Inferior parietal cortex (tissue), 1 donor: ENCODE data around the gene RTKN.
A peak's percentile ranks its signal among the peaks of the same experiment; 100 is the strongest.
"Not testable (repeated sequence)": the region's sequence is repeated elsewhere in the genome, so short reads cannot be mapped to it uniquely, and the experiment has no call there.

Experiments
- DNase-seq: peaks from one replicate; pipeline ENCODE4 v3.0.0-alpha.2; 2016; ENCODE audit errors: extremely low spot score

The RTKN gene

GRCh38 chr2:74461187-74462053 is 19.7 kb upstream of the RTKN start:
- no peak for DNase-seq

DNA sequence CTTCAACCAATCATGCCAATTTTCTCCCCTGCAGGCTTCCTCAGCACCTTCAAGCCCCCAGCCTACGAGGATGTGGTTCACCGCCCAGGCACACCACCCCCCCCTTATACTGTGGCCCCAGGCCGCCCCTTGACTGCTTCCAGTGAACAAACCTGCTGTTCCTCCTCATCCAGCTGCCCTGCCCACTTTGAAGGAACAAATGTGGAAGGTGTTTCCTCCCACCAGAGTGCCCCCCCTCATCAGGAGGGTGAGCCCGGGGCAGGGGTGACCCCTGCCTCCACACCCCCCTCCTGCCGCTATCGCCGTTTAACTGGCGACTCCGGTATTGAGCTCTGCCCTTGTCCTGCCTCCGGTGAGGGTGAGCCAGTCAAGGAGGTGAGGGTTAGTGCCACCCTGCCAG is 18.4 kb upstream of the RTKN start:
- DNase-seq = not testable (repeated sequence)

DNA sequence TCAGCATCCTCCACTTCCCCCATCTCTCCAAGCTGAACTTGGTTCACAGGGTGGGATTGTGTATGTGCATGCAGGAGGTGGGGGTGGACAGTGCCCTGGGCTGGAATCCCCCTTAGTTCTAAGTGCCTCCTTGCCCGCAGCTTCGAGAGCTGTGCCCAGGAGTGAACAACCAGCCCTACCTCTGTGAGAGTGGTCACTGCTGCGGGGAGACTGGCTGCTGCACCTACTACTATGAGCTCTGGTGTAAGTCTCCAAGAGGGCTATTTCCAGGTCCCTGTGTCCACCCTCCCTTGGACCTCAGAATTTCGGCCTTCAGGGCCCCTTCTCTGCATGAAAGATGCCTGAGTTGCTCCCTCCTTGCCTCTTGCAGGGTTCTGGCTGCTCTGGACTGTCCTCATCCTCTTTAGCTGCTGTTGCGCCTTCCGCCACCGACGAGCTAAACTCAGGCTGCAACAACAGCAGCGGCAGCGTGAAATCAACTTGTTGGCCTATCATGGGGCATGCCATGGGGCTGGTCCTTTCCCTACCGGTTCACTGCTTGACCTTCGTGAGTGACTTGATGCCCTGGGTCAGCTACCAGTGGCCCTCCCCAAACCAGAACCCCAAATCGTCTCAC is 17.9 kb upstream of the RTKN start:
- not testable (repeated sequence) for DNase-seq

GRCh38 chr2:74458938-74459363 is 17.2 kb upstream of the RTKN start:
- no peak for DNase-seq

DNA sequence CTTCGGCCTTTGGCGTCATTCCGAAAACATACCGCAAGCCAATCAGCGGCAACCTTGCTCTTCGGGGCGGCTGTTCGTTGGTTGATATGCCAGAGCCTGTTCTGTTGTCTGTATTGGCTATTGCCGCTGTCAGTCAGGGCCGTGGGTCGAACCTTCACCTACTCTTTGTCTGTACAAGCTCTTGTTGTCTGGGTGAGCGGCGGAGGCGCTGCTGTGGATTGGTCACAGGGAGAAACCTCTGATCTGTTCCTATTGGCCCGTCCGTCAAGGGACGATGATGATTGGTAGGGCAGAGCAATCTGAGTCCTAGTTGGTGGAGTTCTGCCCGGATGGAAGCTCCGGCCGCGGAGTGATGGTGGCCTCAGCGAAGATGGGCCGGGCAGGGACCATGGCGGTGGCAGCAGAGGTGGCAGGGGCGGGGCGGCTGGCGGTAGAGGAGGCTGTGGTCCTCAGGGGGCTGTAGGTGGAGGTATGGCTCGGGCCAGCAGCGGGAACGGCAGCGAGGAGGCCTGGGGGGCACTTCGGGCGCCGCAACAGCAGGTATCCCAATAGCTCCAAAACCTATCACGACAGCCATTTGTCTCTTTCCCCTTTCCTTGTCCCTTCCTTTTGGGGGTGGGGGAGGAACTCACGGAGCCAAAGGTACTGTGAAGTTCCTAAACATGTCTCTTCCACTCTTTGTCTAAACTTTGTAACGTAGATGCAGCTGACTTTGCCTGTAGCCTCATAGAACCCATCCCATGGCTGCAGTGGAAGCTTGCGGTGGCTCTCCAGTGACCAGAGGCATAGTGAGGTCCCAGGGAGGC is 16.6 kb upstream of the RTKN start, which contains the start of gene WBP1:
Gene WBP1 (plus strand): TSS at position 307 of the 806 bp plus-strand sequence. CDS start 165 bp downstream, at position 472.
- peak; percentile 100 for DNase-seq

GRCh38 chr2:74457549-74458131 is 15.9 kb upstream of the RTKN start:
- DNase-seq = no peak

DNA sequence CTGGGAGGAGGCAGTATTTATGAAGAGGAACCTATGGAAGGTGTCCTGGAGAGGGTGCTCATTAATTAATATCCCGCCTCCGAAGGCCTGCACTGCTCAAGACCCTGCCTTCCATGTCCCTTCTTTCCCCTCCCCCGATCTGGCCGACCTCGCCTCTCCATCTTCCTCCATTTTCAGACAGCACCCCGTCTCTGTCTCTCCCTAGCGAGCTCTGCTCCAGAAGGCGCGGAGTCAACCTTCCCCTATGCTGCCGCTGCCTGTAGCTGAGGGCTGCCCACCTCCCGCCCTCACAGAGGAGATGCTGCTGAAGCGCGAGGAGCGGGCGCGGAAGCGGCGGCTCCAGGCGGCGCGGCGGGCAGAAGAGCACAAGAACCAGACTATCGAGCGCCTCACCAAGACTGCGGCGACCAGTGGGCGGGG is 15.4 kb upstream of the RTKN start:
- DNase-seq = no peak

DNA sequence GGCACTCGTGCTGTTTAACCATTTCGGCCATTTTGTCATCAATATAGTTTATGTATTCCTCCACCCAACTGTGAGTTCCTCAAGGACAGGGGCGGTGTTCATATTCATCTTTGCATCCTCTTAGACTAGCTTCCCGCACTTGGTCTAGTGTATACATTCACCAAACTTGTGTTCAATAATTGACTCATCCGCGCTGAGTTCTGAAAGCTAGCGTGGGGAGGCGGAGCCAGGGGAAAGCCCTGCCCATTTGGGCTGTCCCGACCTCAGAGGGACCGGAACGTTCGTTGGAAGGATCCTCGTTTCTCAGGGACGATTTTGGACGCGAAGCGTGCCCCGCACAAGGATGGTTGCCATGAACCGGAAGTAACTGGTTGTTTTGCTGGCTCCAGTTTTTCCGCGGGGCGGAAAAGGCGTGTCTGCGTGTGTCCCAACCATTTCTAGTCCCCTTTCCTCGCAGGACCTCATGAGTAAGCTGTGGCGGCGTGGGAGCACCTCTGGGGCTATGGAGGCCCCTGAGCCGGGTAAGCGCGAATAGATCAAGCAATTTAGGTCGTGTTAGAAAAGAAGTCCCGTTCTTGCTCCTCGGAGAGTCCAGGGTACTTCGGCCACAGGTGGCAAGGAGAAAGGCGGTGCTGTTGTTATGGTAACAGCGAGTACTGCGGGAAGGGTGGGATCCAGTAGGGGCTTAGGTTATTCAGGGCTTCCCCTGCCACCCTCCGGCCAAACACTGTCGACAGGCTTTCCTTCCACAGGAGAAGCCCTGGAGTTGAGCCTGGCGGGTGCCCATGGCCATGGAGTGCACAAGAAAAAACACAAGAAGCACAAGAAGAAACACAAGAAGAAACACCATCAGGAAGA is 13.1 kb upstream of the RTKN start, which contains the start of gene INO80B:
Gene INO80B (plus strand): TSS at position 434 of the 858 bp plus-strand sequence. CDS start 30 bp downstream, at position 464.
- DNase-seq = peak; percentile 99

DNA sequence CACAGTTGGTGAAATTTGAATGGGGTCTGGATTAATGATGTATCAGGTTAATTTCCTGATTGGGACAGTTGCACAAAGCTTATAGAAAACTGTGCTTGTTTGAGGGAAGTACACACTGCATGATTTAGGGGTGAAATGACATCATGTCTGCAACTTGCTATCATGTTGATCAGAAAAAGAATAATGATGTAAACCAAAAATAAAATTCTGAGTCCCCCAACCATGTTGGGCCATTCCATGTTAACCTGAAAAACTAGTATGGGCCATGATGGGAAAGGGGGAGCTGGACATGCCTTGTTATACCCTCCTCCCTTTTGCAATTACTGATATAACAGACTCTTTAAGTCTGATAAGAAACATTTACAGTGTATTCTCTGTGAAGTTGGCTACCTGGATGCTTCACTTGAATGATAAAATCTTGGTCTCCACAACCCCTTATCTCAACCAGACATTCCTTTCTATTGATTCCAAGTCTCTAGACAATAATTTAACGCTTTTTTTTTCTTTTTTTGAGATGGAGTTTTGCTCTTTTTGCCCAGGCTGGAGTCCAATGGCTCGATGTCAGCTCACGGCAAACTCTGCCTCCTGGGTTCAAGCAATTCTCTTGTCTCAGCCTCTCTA is 8.9 kb upstream of the RTKN start:
- no peak for DNase-seq

DNA sequence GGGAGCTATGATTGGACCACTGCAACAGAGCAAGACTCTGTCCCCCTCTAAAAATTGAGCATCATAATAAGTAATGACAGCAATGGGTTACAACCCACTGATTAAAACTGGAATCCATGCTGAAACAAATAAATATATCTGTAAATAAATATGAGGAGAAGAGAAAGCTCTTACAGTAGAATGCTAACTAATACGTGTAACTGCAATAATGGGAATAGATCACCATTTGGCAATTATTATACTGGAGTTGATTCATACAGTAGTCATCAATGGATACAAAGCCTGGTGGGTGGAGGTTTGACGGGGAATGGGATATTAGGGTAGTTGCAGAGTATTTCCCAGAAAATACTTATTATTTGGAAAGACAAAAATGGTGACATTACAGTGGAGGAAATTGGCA is 7.0 kb upstream of the RTKN start:
- no peak for DNase-seq

GRCh38 chr2:74447230-74447999 is 5.7 kb upstream of the RTKN start:
- no peak for DNase-seq

- DNase-seq = no peak
Observed at GRCh38 chr2:74444498-74445318, 3.0 kb upstream of the RTKN start.

DNA sequence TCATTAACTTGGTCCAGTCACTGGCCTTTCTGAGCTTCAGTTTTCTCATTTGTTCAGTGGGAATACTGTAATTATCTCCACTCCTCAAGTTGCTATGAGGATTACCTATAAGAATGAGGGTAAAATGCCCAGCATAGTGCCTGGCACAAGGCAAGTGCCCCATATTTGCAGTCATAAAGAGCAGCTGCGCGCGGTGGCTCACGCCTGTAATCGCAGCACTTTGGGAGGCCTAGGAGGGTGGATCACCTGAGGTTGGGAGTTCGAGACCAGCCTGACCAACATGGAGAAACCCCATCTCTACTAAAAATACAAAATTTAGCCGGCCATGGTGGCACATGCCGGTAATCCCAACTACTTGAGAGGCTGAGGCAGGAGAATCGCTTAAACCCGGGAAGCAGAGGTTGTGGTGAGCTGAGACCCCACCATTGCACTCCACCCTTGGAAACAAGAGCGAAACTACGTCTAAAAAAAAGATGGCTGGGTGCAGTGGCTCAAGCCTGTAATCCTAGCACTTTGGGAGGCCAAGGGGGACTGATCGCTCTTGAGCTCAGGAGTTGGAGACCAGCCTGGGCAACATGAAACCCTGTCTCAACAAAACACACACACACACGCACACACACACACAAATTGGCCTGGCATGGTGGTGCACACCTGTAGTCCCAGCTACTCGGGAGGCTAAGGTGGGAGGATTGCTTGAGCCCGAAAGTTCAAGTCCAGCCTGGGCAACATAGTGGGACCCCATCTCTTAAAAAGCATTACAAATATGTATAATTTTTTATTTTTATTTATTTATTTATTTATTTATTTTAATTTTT is 953 bp upstream of the RTKN start:
- not testable (repeated sequence) for DNase-seq

- DNase-seq = no peak
Observed at GRCh38 chr2:74441170-74441689, 507 bp downstream of the RTKN start.

DNA sequence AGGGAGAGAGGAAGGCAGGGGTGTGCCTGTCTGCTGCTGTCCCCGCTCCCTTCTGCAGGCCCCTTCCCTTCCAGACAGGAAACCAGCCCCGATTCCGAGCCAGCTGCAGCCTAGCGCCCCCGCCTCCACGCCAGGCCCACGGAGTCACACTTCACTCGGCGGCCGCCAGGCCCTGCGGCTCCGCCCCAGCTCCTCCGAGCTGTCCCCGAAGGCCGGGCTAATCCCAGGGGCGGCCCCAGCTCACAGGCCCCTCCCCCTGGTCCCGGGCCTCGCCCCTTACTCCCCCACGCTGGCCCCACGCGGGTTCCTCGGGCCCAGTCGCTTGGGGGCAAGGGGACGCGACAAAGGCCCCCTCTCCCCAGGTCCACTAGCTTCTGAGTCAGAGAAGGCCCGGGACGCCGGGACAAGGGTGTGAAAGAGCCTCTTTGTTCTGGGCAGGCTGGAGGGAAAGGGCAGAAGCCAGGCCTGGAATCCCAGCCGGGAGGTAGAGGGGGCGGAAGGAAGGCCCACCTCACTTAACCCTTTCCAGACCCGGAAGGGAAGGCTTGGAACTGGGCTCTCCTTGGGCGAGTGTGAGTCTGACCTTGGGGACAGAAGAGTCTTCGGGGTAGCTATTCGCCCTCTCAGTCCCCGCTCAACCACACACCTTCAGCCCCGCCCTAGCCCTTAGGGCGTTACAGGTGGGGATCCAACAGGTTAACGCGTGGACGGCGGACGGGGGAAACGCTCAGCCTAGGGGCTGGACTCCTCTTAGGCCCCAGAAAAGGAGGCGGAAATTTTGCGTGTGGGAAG is 1.2 kb downstream of the RTKN start:
- peak; percentile 78 for DNase-seq

DNA sequence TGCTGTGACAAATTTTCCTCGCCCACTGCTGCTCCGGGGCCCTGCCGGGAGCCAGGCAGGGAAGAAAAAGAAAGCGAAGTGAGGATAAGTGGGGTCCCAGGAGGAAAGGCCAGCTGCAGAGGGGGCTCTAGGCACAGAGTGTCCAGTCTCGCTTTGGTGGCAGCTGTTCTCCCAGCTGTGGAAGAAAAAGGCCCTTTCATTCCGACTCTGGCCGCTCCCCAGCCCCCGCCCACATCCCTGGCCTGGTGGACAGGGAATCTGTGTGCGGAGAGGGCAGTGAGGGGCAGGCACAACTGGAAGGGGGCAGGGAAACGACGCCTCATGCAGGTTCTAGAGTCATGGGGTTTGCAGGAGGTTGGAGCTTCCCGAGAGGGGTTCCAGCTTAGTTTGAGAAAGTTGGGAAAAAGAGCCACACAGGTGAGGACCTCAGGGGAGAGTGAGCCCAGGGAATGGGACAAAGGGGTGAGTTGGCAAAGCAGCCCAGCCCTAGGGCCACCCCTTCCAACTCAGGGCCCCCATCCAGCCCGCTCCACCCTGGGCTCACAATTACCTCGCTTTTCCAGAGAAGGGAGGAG is 1.8 kb downstream of the RTKN start:
- peak; percentile 80 for DNase-seq
